HepG2 (cell line): ENCODE measurements around the gene NAXD. TPM values are rescaled to one million over a fixed set of nuclear protein-coding genes. Genes with fewer than 3 reads are reported as not detected.
"Not testable (repeated sequence)": the region's sequence is repeated elsewhere in the genome, so short reads cannot be mapped to it uniquely, and the experiment has no call there.

Experiments used
- ATAC-seq: fragments of 200-7000 bp; cut with Tn5 transposase; 3 replicates; pipeline ENCODE4 v1.9.1; 2020; ENCODE audit warnings: mild to moderate bottlenecking, moderate library complexity
- BruUV-seq: library from RNA; stranded (reverse); fragments of 400-500 nt; replicated peaks from 2 replicates; lab custom pipeline; 2021; lab: Mats Ljungman, UMichigan
- CTCF ChIA-PET: fragments of 300-600 bp; formaldehyde crosslinking; extraction: SDS; loops from one replicate; lab custom pipeline; 2021; ENCODE audit warnings: low total read pairs, inconsistent platforms, low intra/inter-chr PET ratio; lab: Yijun Ruan, JAX
- POLR2A ChIA-PET: fragments of 350-600 bp; sonication (Branson Sonifier 250); formaldehyde crosslinking; loops from one replicate; lab custom pipeline; 2020; ENCODE audit warnings: antibody characterized with exemption, inconsistent platforms; lab: Yijun Ruan, JAX
- DNase-seq: peaks from one replicate; pipeline ENCODE4 v3.0.0-alpha.2; 2015; ENCODE audit warnings: low spot score
- FAIRE-seq: peaks from 3 replicates; lab custom pipeline; 2011; peaks lifted over from hg19 to GRCh38; lab: Jason Lieb, UNC
- H2AFZ ChIP-seq: one replicate; pipeline ENCODE4 v1.6.1; 2011; ENCODE audit warnings: low read length, inconsistent platforms
- H3K27ac ChIP-seq: fragments of 300-600 bp; 3 replicates; pipeline ENCODE4 v1.8.0; 2011; ENCODE audit warnings: mixed run types, mild to moderate bottlenecking, mixed read lengths, low read length, inconsistent platforms; ENCODE audit not compliant: insufficient read depth; ENCODE audit errors: extremely low read length
- H3K27me3 ChIP-seq, 2 experiments: fragments of 200-600 bp in 1 of 2; 2 replicates in 1 of 2; 3 replicates in 1 of 2; pipeline versions ENCODE4 v1.6.0 to v1.8.0; 2011; ENCODE audit warnings: low read length in 2 of 2, mild to moderate bottlenecking in 2 of 2, moderate library complexity in 2 of 2, inconsistent platforms in 1 of 2; ENCODE audit not compliant: insufficient read depth in 2 of 2, control insufficient read depth in 1 of 2
- H3K36me3 ChIP-seq, 2 experiments: fragments of 200-600 bp in 1 of 2; replicated peaks in 1 of 2; 2 replicates in 1 of 2; 3 replicates in 1 of 2; pipeline versions ENCODE4 v1.5.1 to v1.8.0; 2011; ENCODE audit warnings: low read length in 2 of 2, inconsistent platforms in 1 of 2; ENCODE audit not compliant: insufficient read depth in 2 of 2, control insufficient read depth in 1 of 2
- H3K4me1 ChIP-seq: 2 replicates; pipeline ENCODE4 v1.5.1; 2012; ENCODE audit warnings: low read length, inconsistent platforms; ENCODE audit not compliant: insufficient read depth
- H3K4me2 ChIP-seq: 2 replicates; pipeline ENCODE4 v1.6.0; 2011; ENCODE audit warnings: low read depth, low read length, inconsistent platforms
- H3K4me3 ChIP-seq, 3 experiments: fragments of 200-600 bp in 1 of 3; sonication (generic), shearing (Covaris generic) in 1 of 3; replicated peaks in 1 of 3; 2 replicates each; pipeline ENCODE4 v1.5.1; 2011 to 2016; ENCODE audit warnings: low read length in 3 of 3, inconsistent platforms in 2 of 3, low read depth in 2 of 3, mild to moderate bottlenecking in 2 of 3, control low read depth in 1 of 3, mixed read lengths in 1 of 3; ENCODE audit not compliant: insufficient read depth in 1 of 3
- H3K79me2 ChIP-seq: one replicate; pipeline ENCODE4 v1.6.1; 2011; ENCODE audit warnings: low read length, inconsistent platforms; ENCODE audit not compliant: insufficient read depth
- H3K9ac ChIP-seq: 2 replicates; pipeline ENCODE4 v1.6.0; 2011; ENCODE audit warnings: mild to moderate bottlenecking, low read depth, low read length, inconsistent platforms; ENCODE audit not compliant: insufficient read depth
- H3K9me3 ChIP-seq: 2 replicates; pipeline ENCODE4 v1.5.1; 2012; ENCODE audit warnings: mild to moderate bottlenecking, low read length
- H4K20me1 ChIP-seq: 2 replicates; pipeline ENCODE4 v1.6.0; 2011; ENCODE audit warnings: inconsistent platforms, mild to moderate bottlenecking, low read length, moderate library complexity; ENCODE audit not compliant: insufficient read depth
- ARNT2 ChIP-seq: sonication (generic); formaldehyde crosslinking; IDR thresholded peaks from 2 replicates; pipeline ENCODE4 v1.8.0; 2022; ENCODE audit warnings: mild to moderate bottlenecking, low read depth, missing genetic modification reagents, moderate library complexity
- ELF1 ChIP-seq: sonication (generic); formaldehyde crosslinking; IDR thresholded peaks from 2 replicates; pipeline ENCODE4 v1.4.0; 2020; ENCODE audit warnings: missing genetic modification reagents
- ELF4 ChIP-seq: sonication (generic); formaldehyde crosslinking; IDR thresholded peaks from 2 replicates; pipeline ENCODE4 v1.5.0; 2020; ENCODE audit warnings: missing genetic modification reagents, mild to moderate bottlenecking, moderate library complexity, borderline replicate concordance
- FOXP1 ChIP-seq, 2 experiments: fragments of 450-650 bp in 1 of 2; IDR thresholded peaks; 2 replicates each; pipeline ENCODE4 v1.6.1; 2017 to 2018; ENCODE audit warnings: antibody characterized with exemption in 1 of 2
- JUNB ChIP-seq: sonication (generic); formaldehyde crosslinking; IDR thresholded peaks from 2 replicates; pipeline ENCODE4 v1.8.0; 2022; ENCODE audit warnings: missing genetic modification reagents, mild to moderate bottlenecking, borderline replicate concordance
- NONO ChIP-seq, 2 experiments: fragments of 450-650 bp in 1 of 2; sonication (generic) in 1 of 2; formaldehyde crosslinking in 1 of 2; IDR thresholded peaks in 1 of 2; conservative IDR thresholded peaks in 1 of 2; 2 replicates each; pipeline versions ENCODE4 v1.6.1 to v1.8.0; 2017 to 2022; ENCODE audit warnings: mild to moderate bottlenecking in 1 of 2, missing genetic modification reagents in 1 of 2, moderate library complexity in 1 of 2
- SIN3B ChIP-seq: fragments of 150-350 bp; IDR thresholded peaks from 2 replicates; pipeline ENCODE4 v1.6.1; 2014; ENCODE audit warnings: low read length
- ZBTB1 ChIP-seq: sonication (generic); formaldehyde crosslinking; IDR thresholded peaks from 2 replicates; pipeline ENCODE4 v1.4.0; 2020; ENCODE audit warnings: missing genetic modification reagents, borderline replicate concordance
- ZNF10 ChIP-seq: sonication (generic); formaldehyde crosslinking; IDR thresholded peaks from 2 replicates; pipeline ENCODE4 v1.4.0; 2020; ENCODE audit warnings: mild to moderate bottlenecking, low read depth, missing genetic modification reagents, borderline replicate concordance
- WGBS: methylation state at CpG from one replicate; pipeline ENCODE4 v1.1.6; 2017; ENCODE audit warnings: low lambda C conversion rate; 5-methylcytosine and 5-hydroxymethylcytosine counted together
- in situ Hi-C: cut with HindIII; loops from 2 replicates; pipeline ENCODE4 v1.10.0; 2017; ENCODE audit warnings: low pct_unique_long_range_greater_than_20kb; ENCODE audit not compliant: extremely low pct_ligation_motif_present
- intact Hi-C: fragments of 100-400 bp; cut with micrococcal nuclease; formaldehyde crosslinking; loops from one replicate; pipeline ENCODE4 v1.10.0; 2022; ENCODE audit not compliant: unreplicated experiment
- polyA plus RNA-seq, 8 experiments: library from polyadenylated mRNA; depleted of rRNA in 3 of 8; stranded (reverse) in 7 of 8; unstranded in 1 of 8; fragments of >200 nt; fragmentation: Illumina TruSeq in 4 of 8; extraction: Trizol in 4 of 8; gene quantifications; 2 replicates each; pipeline versions ENCODE4 v1.2.1 to v1.2.3, GENCODE V29; 2011 to 2016; ENCODE audit warnings: low read depth in 4 of 8, missing spikeins in 1 of 8, mixed read lengths in 1 of 8; ENCODE audit not compliant: insufficient read depth in 1 of 8
- total RNA-seq, 5 experiments: library from RNA; depleted of rRNA; stranded (reverse); fragments of >200 nt; fragmentation: Illumina TruSeq; extraction: Trizol; gene quantifications; 2 replicates each; pipeline ENCODE4 v1.2.3, GENCODE V29; 2016; ENCODE audit warnings: low read depth in 1 of 5
- TF ChIP-seq, protein P1 (sequence below): IDR thresholded peaks from 2 replicates; pipeline ENCODE4 v1.4.0; 2020; ENCODE audit warnings: mild to moderate bottlenecking, missing genetic modification reagents

The NAXD gene
- total and polyA plus RNA-seq, 2 of the 13 experiments (the other 11 are each of a cell fraction or from before 2014, with no cell fraction given): 19.0 to 23.2 TPM

DNA sequence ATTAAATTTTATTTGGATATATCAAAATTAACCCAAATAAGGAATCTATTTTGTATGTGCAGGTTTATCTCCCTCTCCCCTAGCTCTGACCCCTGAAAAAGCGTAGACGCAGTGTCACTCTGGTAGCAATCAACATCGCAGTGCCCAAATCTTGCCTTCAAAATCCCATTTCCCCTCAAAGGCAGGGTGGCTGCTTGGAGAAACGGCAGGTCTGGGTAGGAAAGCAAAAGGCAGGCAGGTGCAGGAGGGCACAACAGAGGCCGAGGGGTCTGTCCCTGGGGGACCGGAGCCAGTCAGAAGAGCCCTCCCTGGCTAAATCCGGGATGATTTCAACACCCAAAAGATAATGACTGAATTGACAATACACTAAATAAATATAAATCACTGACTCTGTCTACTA is 41.9 kb downstream of the NAXD start:
- DNase-seq: no peak
- ChIA-PET POLR2A (no interaction called here), CTCF (no interaction called here)
- no peak overlapping the region for H3K4me3 ChIP-seq
- 99% methylated on average over 7 of the region's 7 CpGs for WGBS
- H3K9ac ChIP-seq: no peak overlapping the region
- H4K20me1 ChIP-seq: no peaks in the 10 kb centered on the region
- no peak overlapping the region for H3K4me2 ChIP-seq
- FAIRE-seq: no peak
- no TSS peak for BruUV-seq
- no peaks in the 10 kb centered on the region for H3K27me3 ChIP-seq
- peaks cover 0 to 37% of the 10 kb centered on the region in 2 experiments; a peak in 3 of 5 replicates for H3K36me3 ChIP-seq
- H3K27ac ChIP-seq: no peak overlapping the region
- intact Hi-C loops: no loop called here
- no peak for ATAC-seq
- H3K4me1 ChIP-seq: no peaks in the 10 kb centered on the region
- H3K9me3 ChIP-seq: no peaks in the 10 kb centered on the region; the same call in 1 of the 2 replicates
- no peak overlapping the region for H2AFZ ChIP-seq
- H3K79me2 ChIP-seq: no peaks in the 10 kb centered on the region
- TF ChIP-seq ELF4 (CRISPR knock-in tag): no peak
- no peak for TF ChIP-seq SIN3B
- TF ChIP-seq FOXP1 (IDR thresholded peaks at IDR 0.05): no peak
- TF ChIP-seq FOXP1 (CRISPR knock-in tag; IDR thresholded peaks at IDR 0.05): no peak
- TF ChIP-seq ZBTB1 (CRISPR knock-in tag): no peak
- TF ChIP-seq, protein P1, sequence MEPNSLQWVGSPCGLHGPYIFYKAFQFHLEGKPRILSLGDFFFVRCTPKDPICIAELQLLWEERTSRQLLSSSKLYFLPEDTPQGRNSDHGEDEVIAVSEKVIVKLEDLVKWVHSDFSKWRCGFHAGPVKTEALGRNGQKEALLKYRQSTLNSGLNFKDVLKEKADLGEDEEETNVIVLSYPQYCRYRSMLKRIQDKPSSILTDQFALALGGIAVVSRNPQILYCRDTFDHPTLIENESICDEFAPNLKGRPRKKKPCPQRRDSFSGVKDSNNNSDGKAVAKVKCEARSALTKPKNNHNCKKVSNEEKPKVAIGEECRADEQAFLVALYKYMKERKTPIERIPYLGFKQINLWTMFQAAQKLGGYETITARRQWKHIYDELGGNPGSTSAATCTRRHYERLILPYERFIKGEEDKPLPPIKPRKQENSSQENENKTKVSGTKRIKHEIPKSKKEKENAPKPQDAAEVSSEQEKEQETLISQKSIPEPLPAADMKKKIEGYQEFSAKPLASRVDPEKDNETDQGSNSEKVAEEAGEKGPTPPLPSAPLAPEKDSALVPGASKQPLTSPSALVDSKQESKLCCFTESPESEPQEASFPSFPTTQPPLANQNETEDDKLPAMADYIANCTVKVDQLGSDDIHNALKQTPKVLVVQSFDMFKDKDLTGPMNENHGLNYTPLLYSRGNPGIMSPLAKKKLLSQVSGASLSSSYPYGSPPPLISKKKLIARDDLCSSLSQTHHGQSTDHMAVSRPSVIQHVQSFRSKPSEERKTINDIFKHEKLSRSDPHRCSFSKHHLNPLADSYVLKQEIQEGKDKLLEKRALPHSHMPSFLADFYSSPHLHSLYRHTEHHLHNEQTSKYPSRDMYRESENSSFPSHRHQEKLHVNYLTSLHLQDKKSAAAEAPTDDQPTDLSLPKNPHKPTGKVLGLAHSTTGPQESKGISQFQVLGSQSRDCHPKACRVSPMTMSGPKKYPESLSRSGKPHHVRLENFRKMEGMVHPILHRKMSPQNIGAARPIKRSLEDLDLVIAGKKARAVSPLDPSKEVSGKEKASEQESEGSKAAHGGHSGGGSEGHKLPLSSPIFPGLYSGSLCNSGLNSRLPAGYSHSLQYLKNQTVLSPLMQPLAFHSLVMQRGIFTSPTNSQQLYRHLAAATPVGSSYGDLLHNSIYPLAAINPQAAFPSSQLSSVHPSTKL (CRISPR knock-in tag): no peak
- no peak for TF ChIP-seq ARNT2 (CRISPR knock-in tag)
- no peak for TF ChIP-seq JUNB
- TF ChIP-seq ELF1 (CRISPR knock-in tag): no peak
- TF ChIP-seq NONO (IDR thresholded peaks at IDR 0.05): no peak
- TF ChIP-seq NONO (CRISPR knock-in tag; conservative IDR thresholded peaks at IDR 0.05): no peak
- TF ChIP-seq ZNF10: no peak
- in situ Hi-C loops: no loop called here

DNA sequence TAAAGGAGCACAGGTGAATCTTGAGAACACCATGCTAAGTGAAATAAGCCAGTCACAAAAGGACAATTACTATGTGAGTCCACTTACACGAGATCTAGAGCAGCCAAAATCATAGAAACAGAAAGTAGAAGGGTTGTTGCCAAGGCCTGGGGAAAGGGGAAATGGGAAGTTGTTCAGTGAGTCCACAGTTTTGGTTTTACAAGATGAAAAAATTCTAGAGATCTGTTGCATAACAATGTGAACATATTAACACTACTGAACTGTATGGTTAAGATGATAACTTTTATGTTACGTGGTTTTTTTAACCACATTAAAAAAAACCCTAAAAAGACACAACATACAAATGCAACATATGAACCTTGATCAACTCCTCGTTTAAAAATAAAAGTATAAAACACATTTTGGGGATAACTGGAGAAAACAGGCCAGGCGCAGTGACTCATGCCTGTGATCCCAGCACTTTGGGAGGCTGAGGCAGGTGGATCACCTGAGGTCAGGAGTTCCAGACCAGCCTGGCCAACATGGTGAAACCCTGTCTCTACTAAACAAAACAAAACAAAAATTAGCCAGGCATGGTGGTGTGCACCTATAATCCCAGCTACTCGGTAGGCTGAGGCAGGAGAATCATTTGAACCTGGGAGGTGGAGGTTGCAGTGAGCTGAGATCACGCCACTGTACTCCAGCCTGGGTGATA is 43.0 kb downstream of the NAXD start:
- H3K9ac ChIP-seq, H3K4me3 ChIP-seq, POLR2A ChIA-PET, H3K4me2 ChIP-seq, DNase-seq, CTCF ChIA-PET, H3K27me3 ChIP-seq, ATAC-seq, H3K4me1 ChIP-seq, BruUV-seq, H3K79me2 ChIP-seq, H2AFZ ChIP-seq, H4K20me1 ChIP-seq, H3K27ac ChIP-seq, in situ Hi-C loops, H3K9me3 ChIP-seq, FAIRE-seq, intact Hi-C loops: not testable (repeated sequence)
- WGBS: 84% methylated on average over 6 of the region's 6 CpGs
- H3K36me3 ChIP-seq: peaks cover 6 to 46% of the 10 kb centered on the region in 2 experiments; a peak in 4 of 5 replicates
